ENCODE data around the gene AP5S1.
"Not testable (repeated sequence)": the region's sequence is repeated elsewhere in the genome, so short reads cannot be mapped to it uniquely, and the experiment has no call there.

The AP5S1 gene

DNA sequence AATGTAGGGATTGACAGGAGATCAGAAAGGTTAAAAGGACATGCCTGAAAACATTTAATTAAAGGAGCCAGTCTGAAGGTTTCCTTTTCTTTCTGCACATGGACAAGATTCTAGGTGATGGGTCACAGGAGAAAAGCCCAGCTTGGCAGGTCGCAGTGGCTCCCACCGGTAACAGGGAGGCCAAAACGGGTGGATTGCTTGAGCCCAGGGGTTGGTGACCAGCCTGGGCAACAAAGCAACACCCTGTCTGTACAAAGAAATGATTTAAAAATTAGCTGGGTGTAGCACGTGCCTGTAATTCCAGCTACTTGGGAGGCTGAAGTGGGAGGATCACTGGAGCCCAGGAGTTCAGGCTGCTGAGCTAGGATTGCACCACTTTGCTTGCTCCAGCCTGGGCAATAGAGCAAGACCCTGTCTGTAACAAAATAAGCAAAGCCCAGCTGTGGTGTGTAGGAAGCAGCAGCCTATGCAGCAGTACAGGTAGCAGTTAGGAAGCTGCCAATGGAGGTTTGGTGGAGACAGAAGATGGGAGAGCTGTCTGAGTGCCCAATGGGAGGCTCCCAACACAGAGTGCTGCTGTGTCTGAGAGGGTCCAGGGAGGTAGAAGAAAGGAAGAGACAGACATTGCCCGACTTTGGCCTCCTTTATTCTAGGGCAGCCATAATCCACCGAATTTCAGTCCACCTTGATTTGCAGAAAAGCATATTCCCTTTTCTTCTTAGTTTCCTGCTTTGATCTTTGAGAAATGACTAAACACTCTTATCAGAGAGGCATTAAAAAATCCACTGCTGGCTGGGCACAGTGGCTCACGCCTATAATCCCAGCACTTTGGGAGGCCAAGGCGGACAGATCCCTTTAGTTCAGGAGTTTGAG is 7.1 kb upstream of the AP5S1 start:
- DNase-seq: no peak

- DNase-seq: no peak
Observed at GRCh38 chr20:3813848-3814581, 6.3 kb upstream of the AP5S1 start.

DNA sequence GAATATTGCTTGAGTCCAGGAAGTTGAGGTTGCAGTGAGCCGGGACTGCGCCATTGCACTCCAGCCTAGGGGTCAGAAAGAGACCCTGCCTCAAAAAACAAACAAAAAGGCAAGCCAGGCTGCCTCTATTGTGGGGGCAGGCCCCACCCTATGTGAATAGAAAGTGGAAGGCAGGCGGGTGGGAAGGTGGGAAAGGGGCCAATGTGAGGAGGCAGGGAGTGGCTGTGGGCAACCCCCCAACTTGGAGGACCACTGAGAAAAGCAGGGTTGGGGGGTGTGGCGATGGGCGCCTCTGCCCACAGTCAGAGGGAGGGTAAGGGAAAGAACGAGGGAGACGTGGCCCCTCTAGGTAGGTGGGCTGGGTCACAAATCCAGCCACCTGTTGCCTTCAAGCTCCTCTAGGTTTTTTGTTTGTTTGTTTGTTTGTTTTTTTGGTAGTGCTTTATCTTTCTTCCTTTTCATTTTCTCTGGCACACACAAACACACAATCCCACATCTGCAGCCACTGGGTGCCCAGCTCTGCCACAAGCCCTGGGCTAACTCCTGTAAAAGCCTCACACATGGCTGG is 5.3 kb upstream of the AP5S1 start:
- no peak for DNase-seq

- DNase-seq: no peak
Observed at GRCh38 chr20:3815703-3816315, 4.5 kb upstream of the AP5S1 start.

DNA sequence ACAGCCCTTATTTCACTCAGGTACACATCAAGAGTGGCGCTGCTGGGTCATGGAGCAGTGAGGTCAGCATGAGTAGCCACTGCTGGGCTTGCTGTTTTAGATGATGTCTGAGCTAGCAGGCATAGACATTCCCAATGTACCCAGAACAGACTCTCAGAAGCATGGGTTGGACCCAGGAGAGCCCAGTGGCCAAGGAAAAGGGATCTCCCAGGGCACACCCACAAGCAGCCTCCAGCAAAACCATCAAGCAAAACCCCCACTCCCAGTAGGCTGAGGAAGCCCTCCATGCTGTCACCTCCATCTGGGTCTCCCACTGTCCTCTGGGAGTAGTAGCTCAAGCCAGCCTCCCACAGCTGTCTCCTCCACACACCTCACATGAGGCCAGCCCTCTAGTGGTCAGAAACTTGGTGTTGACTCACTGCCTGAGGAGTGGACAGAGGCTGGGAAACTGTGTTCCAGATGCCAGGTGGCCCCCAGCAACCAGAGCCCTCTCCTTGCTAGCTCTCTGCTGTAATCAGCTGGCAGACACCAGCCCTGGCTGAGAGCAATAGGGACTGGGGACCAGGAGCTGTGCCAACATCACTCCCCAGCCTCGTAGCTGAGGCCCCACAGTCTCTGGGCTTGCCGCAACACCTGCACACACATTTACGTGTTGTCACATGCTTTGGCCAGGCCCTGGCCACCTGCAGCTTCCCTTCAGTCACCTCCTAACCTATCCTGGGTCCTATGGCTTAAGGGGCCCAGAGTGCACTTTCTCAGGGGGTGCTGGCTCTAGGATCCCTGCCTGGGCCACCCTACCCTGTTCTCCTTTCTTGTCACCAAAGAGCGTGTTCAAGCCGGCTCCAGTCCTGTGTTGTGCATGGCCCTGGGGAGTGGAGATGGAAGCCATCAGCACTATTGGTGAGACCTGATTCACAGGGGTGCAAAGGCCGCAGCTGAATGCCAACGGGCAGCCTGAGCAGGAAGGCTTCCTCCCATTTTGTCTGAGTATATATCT is 1.9 kb upstream of the AP5S1 start:
- peak; percentile 95 for DNase-seq

DNA sequence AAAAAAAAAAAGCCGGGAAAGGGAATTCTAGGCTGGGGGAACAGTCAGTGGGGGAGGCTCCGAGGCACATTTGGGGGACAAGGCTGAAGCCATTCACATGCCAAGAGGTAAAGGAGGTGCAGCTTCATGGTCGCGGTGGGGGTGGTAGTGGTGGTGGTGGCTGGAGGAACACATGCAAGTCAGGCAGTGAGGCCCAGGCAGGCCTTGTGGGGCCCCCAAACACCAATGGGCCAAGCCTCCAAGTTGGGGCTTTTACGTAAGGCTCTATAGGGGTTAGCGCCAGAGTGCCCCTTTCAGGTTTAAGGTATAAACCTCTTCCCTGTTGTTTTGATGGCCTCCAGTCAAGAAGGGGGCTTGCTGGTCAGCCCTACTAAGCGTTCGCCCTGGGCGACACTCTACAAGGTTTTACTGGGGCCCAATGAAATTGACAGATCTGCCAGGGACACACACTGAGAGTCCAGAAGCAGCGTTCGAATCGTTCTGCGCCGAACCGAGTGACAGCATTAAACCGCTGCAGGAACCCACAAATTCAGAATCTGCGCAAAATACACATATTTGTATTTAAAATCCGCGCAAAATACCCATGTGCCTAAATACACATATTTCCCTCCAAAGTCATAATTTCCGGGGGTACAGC is 818 bp upstream of the AP5S1 start:
- no peak for DNase-seq

- peak in 1 of 2 experiments; percentile 6 for DNase-seq
Observed at GRCh38 chr20:3820901-3821727, 767 bp downstream of the AP5S1 start.

DNA sequence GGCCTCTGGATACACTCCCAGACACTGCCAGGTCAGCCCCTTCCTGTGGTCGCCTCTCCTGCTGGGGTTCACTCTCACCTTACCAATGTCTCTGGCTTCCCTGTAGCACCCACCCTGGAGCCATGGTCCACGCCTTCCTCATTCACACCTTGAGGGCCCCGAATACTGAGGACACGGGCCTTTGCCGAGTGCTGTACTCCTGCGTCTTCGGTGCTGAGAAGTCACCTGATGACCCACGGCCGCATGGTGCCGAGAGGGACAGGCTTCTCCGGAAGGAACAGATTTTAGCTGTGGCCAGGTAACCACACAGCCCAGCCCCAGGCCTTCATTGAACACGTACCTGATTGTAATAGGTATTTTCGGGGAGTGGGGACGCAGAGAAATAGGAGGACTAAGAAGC is 1.6 kb downstream of the AP5S1 start:
- DNase-seq: no peak

- no peak for DNase-seq
Observed at GRCh38 chr20:3823881-3824280, 3.5 kb downstream of the AP5S1 start.

GRCh38 chr20:3825526-3825925 is 5.2 kb downstream of the AP5S1 start:
- DNase-seq: no peak

DNA sequence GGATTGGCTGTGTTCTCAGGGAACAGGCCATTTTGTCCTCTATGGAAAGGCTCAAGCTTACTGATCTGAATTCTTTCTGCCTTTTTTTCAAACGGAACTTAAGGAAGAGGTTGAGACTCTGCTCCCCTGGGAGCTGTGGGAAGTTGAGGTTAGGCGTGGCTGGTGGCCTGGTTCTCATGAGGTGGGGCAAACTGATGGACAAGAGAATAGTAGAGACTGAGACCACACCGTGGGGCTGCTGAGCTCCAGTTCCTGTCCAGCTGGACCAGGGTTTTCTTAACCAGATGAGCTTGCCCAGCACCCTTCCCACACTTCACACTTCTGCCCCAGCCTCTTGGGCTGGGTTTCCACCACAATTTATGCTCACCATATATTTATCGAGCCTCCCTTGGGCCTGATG is 6.1 kb downstream of the AP5S1 start:
- DNase-seq: no peak

DNA sequence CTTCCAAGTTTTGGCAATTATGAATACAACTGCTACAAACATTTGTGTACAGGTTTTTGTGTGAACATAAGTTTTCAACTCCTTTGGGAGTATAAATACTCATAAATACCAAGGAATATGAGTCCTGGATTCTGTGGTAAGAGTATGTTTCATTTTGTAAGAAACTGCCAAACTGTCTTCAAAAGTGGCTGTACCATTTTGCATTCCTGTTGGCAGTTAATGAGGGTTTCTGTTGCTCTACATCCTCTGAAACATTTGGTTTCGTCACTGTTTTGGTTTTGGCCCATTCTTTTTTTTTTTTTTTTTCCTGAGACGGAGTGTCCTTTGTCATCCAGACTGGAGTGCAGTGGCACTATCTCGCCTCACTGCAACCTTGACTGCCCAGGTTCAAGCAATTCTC is 8.5 kb downstream of the AP5S1 start:
- no peak for DNase-seq

GRCh38 chr20:3829891-3830290 is 9.5 kb downstream of the AP5S1 start:
- DNase-seq: not testable (repeated sequence)

DNA sequence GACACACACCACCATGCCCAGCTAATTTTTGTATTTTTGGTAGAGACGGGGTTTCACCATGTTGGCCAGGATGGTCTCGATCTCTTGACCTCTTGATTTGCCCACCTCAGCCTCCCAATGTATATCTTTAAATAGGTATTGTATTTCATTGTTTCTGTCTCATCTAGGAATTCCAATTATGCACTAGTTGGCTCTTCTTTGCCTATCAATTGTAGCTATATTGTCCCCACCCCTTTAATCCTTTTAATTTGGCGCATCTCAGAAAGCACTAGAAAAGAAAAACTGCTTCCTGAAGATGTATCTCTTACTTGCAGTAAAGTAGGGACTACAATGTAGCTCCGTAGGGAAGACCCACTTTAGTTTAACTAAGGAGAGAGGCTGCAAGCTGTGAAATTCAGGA is 15.8 kb downstream of the AP5S1 start:
- DNase-seq: no peak

GRCh38 chr20:3839328-3839727 is 19.0 kb downstream of the AP5S1 start:
- DNase-seq: no peak

GRCh38 chr20:3840201-3840600 is 19.9 kb downstream of the AP5S1 start:
- DNase-seq: not testable (repeated sequence)

GRCh38 chr20:3842348-3842930 is 22.1 kb downstream of the AP5S1 start:
- no peak for DNase-seq

- no peak for DNase-seq
Observed at GRCh38 chr20:3843490-3843889, 23.1 kb downstream of the AP5S1 start.

DNA sequence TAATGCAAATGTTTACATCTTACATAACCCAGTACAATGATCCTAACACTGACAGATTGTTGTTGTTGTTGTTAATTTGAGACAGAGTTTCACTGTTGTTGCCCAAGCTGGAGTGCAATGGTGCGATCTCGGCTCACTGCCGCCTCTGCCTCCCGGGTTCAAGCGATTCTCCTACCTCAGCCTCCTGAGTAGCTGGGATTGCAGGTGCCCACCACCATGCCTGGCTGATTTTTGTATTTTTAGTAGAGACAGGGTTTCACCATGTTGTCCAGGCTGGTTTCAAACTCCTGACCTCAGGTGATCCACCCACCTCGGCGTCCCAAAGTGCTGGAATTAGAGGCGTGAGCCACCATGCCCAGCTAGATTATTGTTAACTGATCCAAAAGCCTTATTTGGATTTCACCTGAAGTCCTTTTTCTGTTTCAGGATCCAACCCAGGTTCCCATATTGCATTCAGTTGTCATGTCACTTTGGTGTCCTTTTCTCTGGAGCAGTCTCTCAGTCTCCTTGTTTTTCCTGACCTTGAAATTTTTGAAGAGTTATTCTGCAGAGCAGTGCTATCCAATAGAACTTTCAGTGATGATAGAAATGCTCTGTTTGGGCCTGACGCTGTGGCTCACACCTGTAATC is 23.8 kb downstream of the AP5S1 start:
- not testable (repeated sequence) for DNase-seq

DNA sequence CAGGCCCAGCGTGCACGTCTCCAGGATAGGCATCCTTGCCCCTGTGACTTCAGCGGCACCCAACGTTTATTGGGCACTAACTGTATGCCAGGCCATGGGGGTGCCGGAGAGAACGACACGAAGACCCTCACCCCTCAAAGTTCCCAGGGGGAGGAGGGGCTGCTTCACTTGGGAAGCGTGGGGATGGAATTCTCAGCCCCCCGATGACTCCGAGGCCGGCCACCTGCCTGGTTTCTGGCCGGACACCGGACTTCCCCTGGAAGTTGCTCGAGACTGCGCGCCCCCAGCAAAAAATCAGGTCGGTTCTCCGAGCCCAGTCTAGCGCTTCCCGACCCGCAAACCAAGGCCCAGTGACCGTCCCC is 26.0 kb downstream of the AP5S1 start:
- DNase-seq: peak in 1 of 2 experiments; percentile 43
